Colon (tissue), 2 donors: ENCODE data around the gene F2RL3.

ENCODE experiments used
- FAIRE-seq: peaks from 2 replicates; lab custom pipeline; 2012; peaks lifted over from hg19 to GRCh38; lab: Jason Lieb, UNC
- donor health status: control.
- donor health status: control.

Gene F2RL3

GRCh38 chr19:16895467-16896145 is 6.8 kb downstream of the F2RL3 start:
- FAIRE-seq: no peak

GRCh38 chr19:16896146-16897028 is 7.6 kb downstream of the F2RL3 start:
- FAIRE-seq: no peak

- FAIRE-seq: no peak
These were observed 8.4 kb downstream of the F2RL3 start for GRCh38 chr19:16897029-16897855.

DNA sequence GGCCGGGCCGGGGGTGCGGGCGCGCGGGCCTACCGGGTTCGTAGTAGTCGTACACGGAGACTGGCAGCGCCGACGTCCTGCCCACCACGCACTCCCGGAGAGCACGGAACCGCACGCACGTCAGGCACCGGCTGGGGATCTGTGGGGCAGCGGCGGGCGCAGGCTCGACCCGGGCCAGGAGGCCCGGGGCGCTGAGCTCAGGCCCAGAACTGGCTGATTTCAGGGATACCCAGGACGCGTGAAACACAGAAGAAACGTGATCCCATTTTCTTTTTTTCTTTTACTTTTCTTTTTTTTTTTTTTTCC is 9.0 kb downstream of the F2RL3 start:
- no peak for FAIRE-seq

GRCh38 chr19:16898361-16899015 is 9.7 kb downstream of the F2RL3 start:
- no peak for FAIRE-seq

- no peak for FAIRE-seq
These were observed 10.8 kb downstream of the F2RL3 start for GRCh38 chr19:16899566-16900075.

- no peak for FAIRE-seq
These were observed 12.8 kb downstream of the F2RL3 start for GRCh38 chr19:16901491-16902175.

DNA sequence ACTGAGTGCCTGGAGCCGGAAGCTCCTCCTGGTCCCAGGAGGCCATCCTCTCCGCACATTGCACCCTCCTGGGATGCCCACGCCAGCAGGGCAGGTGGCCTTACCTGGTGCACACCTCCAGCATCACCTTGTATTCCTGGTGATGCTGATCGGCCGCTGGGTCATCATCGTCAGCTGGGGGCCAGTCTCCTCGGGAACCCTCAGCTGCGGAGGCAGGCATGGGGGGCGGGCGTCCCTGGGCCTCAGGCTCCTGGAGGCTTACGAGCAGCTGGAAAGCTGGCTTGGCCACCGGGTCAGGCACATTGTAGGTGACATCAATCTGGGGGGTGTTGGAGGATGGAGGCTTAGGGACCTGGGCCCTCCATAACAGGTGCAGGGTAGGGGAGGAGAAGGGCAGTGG is 13.7 kb downstream of the F2RL3 start:
- no peak for FAIRE-seq

DNA sequence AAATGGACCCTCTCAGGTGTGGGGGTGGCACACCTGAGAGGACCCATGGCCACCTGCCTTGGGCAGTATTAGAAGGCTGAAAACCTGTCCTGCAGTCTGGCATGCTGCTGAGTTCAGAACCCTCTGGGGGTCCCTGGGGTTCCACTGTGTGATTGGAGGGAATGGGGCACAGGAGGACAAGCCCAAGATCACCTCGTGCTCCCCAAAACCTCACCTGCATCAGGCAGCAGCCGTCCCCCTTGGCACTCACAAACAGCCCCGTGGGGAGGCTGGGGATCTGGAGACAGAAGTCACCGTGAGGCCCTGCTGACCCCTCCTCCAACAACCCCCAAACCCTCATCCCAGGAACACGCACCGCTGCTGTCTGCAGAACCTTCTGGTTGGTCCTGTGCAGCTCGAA is 14.5 kb downstream of the F2RL3 start:
- FAIRE-seq: no peak

DNA sequence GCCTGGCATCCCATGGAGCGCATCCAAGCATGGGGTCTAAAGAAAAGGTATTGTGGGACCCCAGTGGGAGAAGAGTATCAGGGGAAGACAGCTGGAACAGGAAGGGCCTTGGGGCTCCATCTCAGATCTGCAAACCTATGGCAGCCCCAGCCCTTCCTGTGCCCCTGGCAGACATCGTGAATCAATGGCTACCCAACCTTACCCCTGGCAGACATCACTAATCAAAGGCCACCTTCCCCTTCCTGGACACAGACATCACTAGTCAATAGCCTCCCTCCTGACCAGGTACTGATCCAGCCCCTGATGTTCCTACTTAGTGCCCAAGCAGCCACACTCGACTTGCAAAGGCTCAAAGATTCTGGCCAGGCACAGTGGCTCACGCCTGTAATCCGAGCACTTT is 15.8 kb downstream of the F2RL3 start:
- no peak for FAIRE-seq

DNA sequence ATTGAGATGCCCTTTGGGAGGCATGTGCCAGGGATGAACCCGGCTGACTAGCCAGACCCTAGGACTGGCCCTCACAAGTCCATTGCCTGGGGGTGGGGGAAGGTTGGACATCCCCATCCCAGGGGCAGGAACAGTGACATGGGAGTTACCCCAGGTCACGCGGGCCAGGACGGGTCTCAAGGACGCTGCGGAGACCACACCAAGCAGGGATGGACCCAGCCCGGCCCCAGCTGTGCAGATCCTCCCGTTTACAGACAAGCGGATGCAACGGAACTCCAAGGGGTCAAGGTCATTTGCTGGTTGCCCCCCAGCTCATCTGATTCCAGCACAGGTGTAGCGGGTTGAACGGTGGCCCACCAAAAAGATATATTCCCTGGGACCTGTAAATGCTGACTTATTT is 20.0 kb downstream of the F2RL3 start:
- FAIRE-seq: no peak

DNA sequence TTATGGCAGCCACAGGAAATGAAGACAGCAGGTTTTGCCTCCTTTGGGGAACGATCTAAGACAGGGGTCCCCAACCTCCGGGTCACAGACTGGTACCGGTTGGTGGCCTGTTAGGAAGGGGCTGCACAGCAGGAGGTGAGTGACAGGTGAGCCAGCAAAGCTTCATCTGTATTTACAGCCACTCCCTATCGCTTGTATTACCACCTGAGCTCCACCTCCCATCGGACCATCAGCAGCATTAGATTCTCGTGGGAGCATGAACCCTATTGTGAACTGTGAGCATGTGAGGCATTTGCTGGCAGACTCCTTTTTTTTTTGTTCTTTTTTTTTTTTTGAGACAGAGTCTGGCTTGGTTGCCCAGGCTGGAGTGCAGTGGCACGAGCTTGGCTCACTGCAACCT is 22.2 kb downstream of the F2RL3 start:
- FAIRE-seq: no peak

GRCh38 chr19:16912780-16913179 is 24.0 kb downstream of the F2RL3 start:
- FAIRE-seq: no peak

DNA sequence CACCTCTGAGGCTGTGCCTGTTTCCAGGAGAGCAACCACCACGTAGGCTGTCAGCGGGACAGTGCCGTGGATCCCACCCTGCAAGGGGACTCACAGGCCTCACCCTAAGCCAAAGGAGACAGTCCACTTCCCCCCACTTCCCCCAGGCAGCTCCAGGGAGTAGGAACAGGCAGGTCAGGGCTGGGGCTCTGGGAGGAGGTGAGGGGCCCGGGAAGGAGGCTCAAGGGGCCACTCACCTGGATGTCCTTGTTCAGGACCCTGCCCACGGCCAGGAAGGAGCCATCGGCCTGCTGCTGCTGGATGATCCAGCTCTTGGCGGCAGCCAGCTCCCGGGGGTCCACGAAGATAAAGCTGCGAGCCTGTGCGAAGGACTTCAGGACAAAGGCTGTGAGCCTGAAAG is 25.6 kb downstream of the F2RL3 start:
- no peak for FAIRE-seq

- no peak for FAIRE-seq
These were observed 26.3 kb downstream of the F2RL3 start for GRCh38 chr19:16915135-16915534.

GRCh38 chr19:16915734-16916133 is 26.9 kb downstream of the F2RL3 start:
- FAIRE-seq: no peak

DNA sequence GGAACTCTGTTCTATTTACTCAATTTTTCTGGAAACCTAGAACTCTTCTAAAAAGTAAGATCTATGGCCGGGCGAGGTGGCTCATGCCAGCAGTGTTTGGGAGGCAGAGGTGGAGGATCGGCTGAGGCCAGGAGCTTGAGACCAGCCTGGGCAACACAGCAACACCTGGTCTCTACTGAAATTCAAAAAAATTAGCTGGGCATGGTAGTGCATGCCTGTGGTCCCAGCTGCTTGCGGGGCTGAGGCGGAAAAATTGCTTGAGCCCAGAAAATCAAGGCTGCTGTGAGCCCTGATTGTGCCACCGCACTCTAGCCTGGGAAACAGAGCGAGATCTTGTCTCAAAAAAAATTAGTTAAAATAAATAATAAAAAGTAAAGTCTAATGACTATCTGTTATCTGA is 28.6 kb downstream of the F2RL3 start:
- no peak for FAIRE-seq

DNA sequence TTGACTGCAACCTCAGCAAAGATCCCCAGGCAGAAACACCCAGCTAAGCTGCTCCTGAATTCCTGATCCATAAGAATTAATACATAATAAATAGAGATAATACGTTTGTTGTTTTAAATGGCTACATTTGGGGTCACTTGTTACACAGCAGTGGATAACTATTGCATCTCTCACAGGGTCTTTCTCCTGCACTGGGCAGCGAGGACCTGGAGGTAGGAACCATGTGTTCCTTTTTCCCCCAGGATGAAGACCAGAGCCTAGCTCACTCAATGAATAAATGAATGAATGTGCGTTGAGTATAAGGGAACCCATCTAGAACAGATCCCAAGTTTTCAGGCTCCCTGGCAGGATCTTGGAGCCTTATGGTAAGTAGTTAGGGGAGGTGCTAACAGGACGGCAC is 30.7 kb downstream of the F2RL3 start:
- FAIRE-seq: no peak

DNA sequence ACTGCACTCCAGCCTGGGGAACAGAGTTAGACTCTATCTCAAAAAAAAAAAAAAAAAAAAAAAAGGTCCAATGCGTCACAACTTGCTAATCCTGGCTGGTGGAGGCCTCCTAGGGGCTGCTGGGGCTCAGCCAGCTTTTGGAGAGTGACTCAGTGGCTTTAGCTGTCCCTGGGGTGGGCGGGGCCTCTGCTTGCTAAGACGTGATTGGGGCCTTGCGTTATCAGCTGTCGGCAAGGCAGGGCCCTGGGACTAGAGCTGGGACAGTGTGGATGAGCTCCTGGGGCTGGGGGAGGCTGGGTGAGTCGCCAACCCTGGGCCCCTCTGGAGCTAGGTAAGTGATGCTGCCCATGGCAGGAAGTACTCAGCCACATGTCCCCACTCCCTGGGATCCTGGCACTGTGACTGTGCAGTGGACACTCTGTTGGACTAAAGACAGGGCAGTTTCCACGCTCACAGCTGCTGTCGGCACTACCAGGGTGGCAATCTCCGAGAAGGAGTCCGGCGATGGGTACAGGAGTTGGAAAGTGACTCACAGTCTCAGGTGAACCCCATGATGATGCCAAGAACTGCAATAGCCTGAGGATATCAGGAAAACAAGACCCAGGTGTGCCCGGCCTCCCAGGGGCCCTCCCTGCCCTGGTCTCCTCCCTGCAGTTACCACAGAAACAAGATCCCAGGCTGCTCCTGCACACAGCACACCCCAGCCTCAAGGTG is 32.2 kb downstream of the F2RL3 start:
- no peak for FAIRE-seq

GRCh38 chr19:16921766-16922591 is 33.2 kb downstream of the F2RL3 start:
- FAIRE-seq: no peak
